HepG2 (cell line): ENCODE measurements around the gene NOTCH3. TPM values are rescaled to one million over a fixed set of nuclear protein-coding genes. Genes with fewer than 3 reads are reported as not detected.

Experiments
- ATAC-seq: fragments of 200-7000 bp; cut with Tn5 transposase; 3 replicates; pipeline ENCODE4 v1.9.1; 2020; ENCODE audit warnings: mild to moderate bottlenecking, moderate library complexity
- BruUV-seq: library from RNA; stranded (reverse); fragments of 400-500 nt; replicated peaks from 2 replicates; lab custom pipeline; 2021; lab: Mats Ljungman, UMichigan
- CTCF ChIA-PET: fragments of 300-600 bp; formaldehyde crosslinking; extraction: SDS; loops from one replicate; lab custom pipeline; 2021; ENCODE audit warnings: low total read pairs, inconsistent platforms, low intra/inter-chr PET ratio; lab: Yijun Ruan, JAX
- POLR2A ChIA-PET: fragments of 350-600 bp; sonication (Branson Sonifier 250); formaldehyde crosslinking; loops from one replicate; lab custom pipeline; 2020; ENCODE audit warnings: antibody characterized with exemption, inconsistent platforms; lab: Yijun Ruan, JAX
- DNase-seq: peaks from one replicate; pipeline ENCODE4 v3.0.0-alpha.2; 2015; ENCODE audit warnings: low spot score
- FAIRE-seq: peaks from 3 replicates; lab custom pipeline; 2011; peaks lifted over from hg19 to GRCh38; lab: Jason Lieb, UNC
- H2AFZ ChIP-seq: one replicate; pipeline ENCODE4 v1.6.1; 2011; ENCODE audit warnings: low read length, inconsistent platforms
- H3K27ac ChIP-seq: fragments of 300-600 bp; 3 replicates; pipeline ENCODE4 v1.8.0; 2011; ENCODE audit warnings: mixed run types, mild to moderate bottlenecking, mixed read lengths, low read length, inconsistent platforms; ENCODE audit not compliant: insufficient read depth; ENCODE audit errors: extremely low read length
- H3K27me3 ChIP-seq, 2 experiments: fragments of 200-600 bp in 1 of 2; 2 replicates in 1 of 2; 3 replicates in 1 of 2; pipeline versions ENCODE4 v1.6.0 to v1.8.0; 2011; ENCODE audit warnings: low read length in 2 of 2, mild to moderate bottlenecking in 2 of 2, moderate library complexity in 2 of 2, inconsistent platforms in 1 of 2; ENCODE audit not compliant: insufficient read depth in 2 of 2, control insufficient read depth in 1 of 2
- H3K36me3 ChIP-seq, 2 experiments: fragments of 200-600 bp in 1 of 2; replicated peaks in 1 of 2; 2 replicates in 1 of 2; 3 replicates in 1 of 2; pipeline versions ENCODE4 v1.5.1 to v1.8.0; 2011; ENCODE audit warnings: low read length in 2 of 2, inconsistent platforms in 1 of 2; ENCODE audit not compliant: insufficient read depth in 2 of 2, control insufficient read depth in 1 of 2
- H3K4me1 ChIP-seq: 2 replicates; pipeline ENCODE4 v1.5.1; 2012; ENCODE audit warnings: low read length, inconsistent platforms; ENCODE audit not compliant: insufficient read depth
- H3K4me2 ChIP-seq: 2 replicates; pipeline ENCODE4 v1.6.0; 2011; ENCODE audit warnings: low read depth, low read length, inconsistent platforms
- H3K4me3 ChIP-seq, 3 experiments: fragments of 200-600 bp in 1 of 3; sonication (generic), shearing (Covaris generic) in 1 of 3; replicated peaks in 1 of 3; 2 replicates each; pipeline ENCODE4 v1.5.1; 2011 to 2016; ENCODE audit warnings: low read length in 3 of 3, inconsistent platforms in 2 of 3, low read depth in 2 of 3, mild to moderate bottlenecking in 2 of 3, control low read depth in 1 of 3, mixed read lengths in 1 of 3; ENCODE audit not compliant: insufficient read depth in 1 of 3
- H3K79me2 ChIP-seq: one replicate; pipeline ENCODE4 v1.6.1; 2011; ENCODE audit warnings: low read length, inconsistent platforms; ENCODE audit not compliant: insufficient read depth
- H3K9ac ChIP-seq: 2 replicates; pipeline ENCODE4 v1.6.0; 2011; ENCODE audit warnings: mild to moderate bottlenecking, low read depth, low read length, inconsistent platforms; ENCODE audit not compliant: insufficient read depth
- H3K9me3 ChIP-seq: 2 replicates; pipeline ENCODE4 v1.5.1; 2012; ENCODE audit warnings: mild to moderate bottlenecking, low read length
- H4K20me1 ChIP-seq: 2 replicates; pipeline ENCODE4 v1.6.0; 2011; ENCODE audit warnings: inconsistent platforms, mild to moderate bottlenecking, low read length, moderate library complexity; ENCODE audit not compliant: insufficient read depth
- AGO2 ChIP-seq: fragments of 200-400 bp; formaldehyde crosslinking; optimal IDR thresholded peaks from 2 replicates; pipeline ENCODE3; 2017; ENCODE audit warnings: mild to moderate bottlenecking, low read depth, low read length, moderate library complexity
- BCLAF1 ChIP-seq: fragments of 450-650 bp; IDR thresholded peaks from 2 replicates; pipeline ENCODE4 v1.6.1; 2017; ENCODE audit warnings: mild to moderate bottlenecking
- CHD4 ChIP-seq: fragments of 200-600 bp; sonication (generic); IDR thresholded peaks from 2 replicates; pipeline ENCODE4 v1.7.0; 2017; ENCODE audit warnings: mild to moderate bottlenecking, low read length, borderline replicate concordance
- FOXC1 ChIP-seq: sonication (generic); formaldehyde crosslinking; IDR thresholded peaks from 2 replicates; pipeline ENCODE4 v1.8.0; 2022; ENCODE audit warnings: mild to moderate bottlenecking, missing genetic modification reagents, borderline replicate concordance
- HDAC1 ChIP-seq: sonication (generic); formaldehyde crosslinking; IDR thresholded peaks from 2 replicates; pipeline ENCODE4 v1.5.1; 2020; ENCODE audit warnings: mild to moderate bottlenecking, missing genetic modification reagents
- HNRNPLL ChIP-seq: fragments of 200-400 bp; formaldehyde crosslinking; IDR thresholded peaks from 2 replicates; pipeline ENCODE4 v1.6.1; 2017; ENCODE audit warnings: mild to moderate bottlenecking, low read depth, low read length; ENCODE audit not compliant: poor library complexity, severe bottlenecking
- HOMEZ ChIP-seq: IDR thresholded peaks from 2 replicates; pipeline ENCODE4 v1.6.1; 2016; ENCODE audit warnings: low read depth
- KAT7 ChIP-seq: IDR thresholded peaks from 2 replicates; pipeline ENCODE4 v1.6.1; 2018; ENCODE audit warnings: borderline replicate concordance, missing compliant biosample characterization
- KDM5B ChIP-seq: sonication (generic); formaldehyde crosslinking; IDR thresholded peaks from 2 replicates; pipeline ENCODE4 v1.4.0; 2020; ENCODE audit warnings: missing genetic modification reagents, mild to moderate bottlenecking, borderline replicate concordance
- KMT2A ChIP-seq: sonication (generic); formaldehyde crosslinking; IDR thresholded peaks from 2 replicates; pipeline ENCODE4 v1.4.0; 2020; ENCODE audit warnings: missing genetic modification reagents
- MLLT10 ChIP-seq: sonication (generic); formaldehyde crosslinking; IDR thresholded peaks from 2 replicates; pipeline ENCODE4 v1.4.0; 2020; ENCODE audit warnings: missing genetic modification reagents
- RBFOX2 ChIP-seq: fragments of 200-400 bp; formaldehyde crosslinking; IDR thresholded peaks from 2 replicates; pipeline ENCODE4 v1.6.1; 2017; ENCODE audit warnings: low read depth, mild to moderate bottlenecking, low read length
- SALL1 ChIP-seq: sonication (generic); formaldehyde crosslinking; IDR thresholded peaks from 2 replicates; pipeline ENCODE4 v1.8.0; 2022; ENCODE audit warnings: mild to moderate bottlenecking, missing genetic modification reagents
- SPEN ChIP-seq: sonication (generic); formaldehyde crosslinking; IDR thresholded peaks from 2 replicates; pipeline ENCODE4 v1.5.1; 2020; ENCODE audit warnings: low read depth, mild to moderate bottlenecking, missing genetic modification reagents
- SSRP1 ChIP-seq: IDR thresholded peaks from 2 replicates; pipeline ENCODE4 v1.6.1; 2016; ENCODE audit warnings: control low read depth
- SUZ12 ChIP-seq: fragments of 150-350 bp; IDR thresholded peaks from 2 replicates; pipeline ENCODE4 v1.6.1; 2014; ENCODE audit warnings: low read depth, low read length
- WIZ ChIP-seq: sonication (generic); formaldehyde crosslinking; IDR thresholded peaks from 2 replicates; pipeline ENCODE4 v1.5.1; 2020; ENCODE audit warnings: mild to moderate bottlenecking, missing genetic modification reagents
- ZKSCAN1 ChIP-seq: fragments of 150-350 bp; IDR thresholded peaks from 2 replicates; pipeline ENCODE4 v1.6.1; 2014; ENCODE audit warnings: low read length
- ZKSCAN8 ChIP-seq: IDR thresholded peaks from 2 replicates; pipeline ENCODE4 v1.6.1; 2016; ENCODE audit warnings: borderline replicate concordance, missing genetic modification reagents, missing compliant biosample characterization
- ZNF597 ChIP-seq: sonication (generic); formaldehyde crosslinking; IDR thresholded peaks from 2 replicates; pipeline ENCODE4 v1.5.0; 2020; ENCODE audit warnings: missing genetic modification reagents
- WGBS: methylation state at CpG from one replicate; pipeline ENCODE4 v1.1.6; 2017; ENCODE audit warnings: low lambda C conversion rate; 5-methylcytosine and 5-hydroxymethylcytosine counted together
- in situ Hi-C: cut with HindIII; loops from 2 replicates; pipeline ENCODE4 v1.10.0; 2017; ENCODE audit warnings: low pct_unique_long_range_greater_than_20kb; ENCODE audit not compliant: extremely low pct_ligation_motif_present
- intact Hi-C: fragments of 100-400 bp; cut with micrococcal nuclease; formaldehyde crosslinking; loops from one replicate; pipeline ENCODE4 v1.10.0; 2022; ENCODE audit not compliant: unreplicated experiment
- polyA plus RNA-seq, 8 experiments: library from polyadenylated mRNA; depleted of rRNA in 3 of 8; stranded (reverse) in 7 of 8; unstranded in 1 of 8; fragments of >200 nt; fragmentation: Illumina TruSeq in 4 of 8; extraction: Trizol in 4 of 8; gene quantifications; 2 replicates each; pipeline versions ENCODE4 v1.2.1 to v1.2.3, GENCODE V29; 2011 to 2016; ENCODE audit warnings: low read depth in 4 of 8, missing spikeins in 1 of 8, mixed read lengths in 1 of 8; ENCODE audit not compliant: insufficient read depth in 1 of 8
- total RNA-seq, 5 experiments: library from RNA; depleted of rRNA; stranded (reverse); fragments of >200 nt; fragmentation: Illumina TruSeq; extraction: Trizol; gene quantifications; 2 replicates each; pipeline ENCODE4 v1.2.3, GENCODE V29; 2016; ENCODE audit warnings: low read depth in 1 of 5

NOTCH3 gene
- total and polyA plus RNA-seq, 2 of the 13 experiments (the other 11 are each of a cell fraction or from before 2014, with no cell fraction given) = 0.09 to 0.28 TPM

GRCh38 chr19:15123031-15123890 lies 77.5 kb downstream of the NOTCH3 start:
- peak overlapping the region; percentile 91 for H3K4me2 ChIP-seq
- no peaks in the 10 kb centered on the region for H4K20me1 ChIP-seq
- 94% methylated on average over 20 of the region's 22 CpGs for WGBS
- no peak for FAIRE-seq
- H3K27ac ChIP-seq = no peak overlapping the region
- peaks cover 17% of the 10 kb centered on the region for H3K79me2 ChIP-seq
- in situ Hi-C loops (no loop called here), intact Hi-C loops (no loop called here)
- POLR2A ChIA-PET = interaction anchor here (2.3 kb wide), 1 partner anchor 7 kb away, joined by 9 read pairs; no protein-coding TSS in a partner anchor
- H3K27me3 ChIP-seq = no peaks in the 10 kb centered on the region; a peak in 1 of 5 replicates
- no peak for ATAC-seq
- CTCF ChIA-PET = no interaction called here
- H3K36me3 ChIP-seq = peaks cover 21 to 30% of the 10 kb centered on the region in 2 experiments
- no TSS peak for BruUV-seq
- no peaks in the 10 kb centered on the region for H3K9me3 ChIP-seq
- peak overlapping the region; percentile 87; the same call in 1 of the 2 replicates for H3K9ac ChIP-seq
- DNase-seq = no peak
- H3K4me3 ChIP-seq = peak overlapping the region in 2 of 3 experiments; percentile 79 to 89; a peak in 3 of 6 replicates
- peaks cover 38% of the 10 kb centered on the region for H3K4me1 ChIP-seq
- H2AFZ ChIP-seq = no peak overlapping the region
- TF ChIP-seq SPEN (CRISPR knock-in tag) (no peak), SALL1 (CRISPR knock-in tag) (no peak), ZNF597 (CRISPR knock-in tag) (no peak), SSRP1 (no peak), HDAC1 (CRISPR knock-in tag) (no peak), CHD4 (no peak), ZKSCAN8 (CRISPR knock-in tag) (no peak), ZKSCAN1 (no peak), KDM5B (CRISPR knock-in tag) (no peak), AGO2 (peak; percentile 41), BCLAF1 (no peak), KAT7 (CRISPR knock-in tag) (no peak), SUZ12 (no peak), FOXC1 (CRISPR knock-in tag) (no peak), KMT2A (CRISPR knock-in tag) (no peak), RBFOX2 (peak; percentile 42; the same call in 1 of the 2 replicates), WIZ (CRISPR knock-in tag) (no peak), HNRNPLL (peak; percentile 18), MLLT10 (CRISPR knock-in tag) (no peak), HOMEZ (CRISPR knock-in tag) (no peak)
